Right atrium auricular region (tissue), 2 donors: ENCODE measurements around the gene DISP3. TPM values are rescaled to one million over a fixed set of nuclear protein-coding genes. Genes with fewer than 3 reads are reported as not detected.

Source experiments
- DNase-seq: peaks from one replicate; pipeline ENCODE4 v3.0.0-alpha.2; 2019; ENCODE audit warnings: low spot score
- H3K27ac ChIP-seq, 2 donors: fragments of 200-600 bp; sonication (generic); 1 replicate in 1 of 2; 2 replicates in 1 of 2; pipeline ENCODE4 v1.5.1; 2016 to 2019
- H3K27me3 ChIP-seq, 2 donors: fragments of 200-600 bp; sonication (generic); one replicate each; pipeline versions ENCODE4 v1.5.1 to v1.6.0; 2017 to 2019
- H3K36me3 ChIP-seq: fragments of 200-600 bp; sonication (generic); one replicate; pipeline ENCODE4 v1.5.1; 2016
- H3K4me1 ChIP-seq, 2 donors: fragments of 200-600 bp; sonication (generic); one replicate each; pipeline versions ENCODE4 v1.5.1 to v1.6.0; 2017 to 2019
- H3K4me3 ChIP-seq, 2 donors: fragments of 200-600 bp; sonication (generic); 1 replicate in 1 of 2; 2 replicates in 1 of 2; pipeline ENCODE4 v1.5.1; 2017 to 2019; ENCODE audit warnings: mild to moderate bottlenecking in 1 of 2, moderate library complexity in 1 of 2
- H3K9me3 ChIP-seq, 2 donors: fragments of 200-600 bp; sonication (generic); one replicate each; pipeline ENCODE4 v1.5.1; 2019
- total RNA-seq, 2 donors: library from RNA; depleted of rRNA; stranded (reverse); fragments of >200 nt; gene quantifications; one replicate each; pipeline ENCODE4 v1.1.0, GENCODE V29; 2016
- TF ChIP-seq, protein P1 (sequence below), 2 donors: fragments of 200-600 bp; sonication (generic); IDR thresholded peaks; one replicate each; pipeline ENCODE4 v1.5.1; 2019; ENCODE audit warnings: antibody characterized with exemption in 2 of 2

Gene DISP3
- total RNA-seq, 2 donors from 2014 or later: 0.16 TPM; not detected in 1

GRCh38 chr1:11569551-11569950 lies 90.6 kb downstream of the DISP3 start:
- TF ChIP-seq, protein P1, sequence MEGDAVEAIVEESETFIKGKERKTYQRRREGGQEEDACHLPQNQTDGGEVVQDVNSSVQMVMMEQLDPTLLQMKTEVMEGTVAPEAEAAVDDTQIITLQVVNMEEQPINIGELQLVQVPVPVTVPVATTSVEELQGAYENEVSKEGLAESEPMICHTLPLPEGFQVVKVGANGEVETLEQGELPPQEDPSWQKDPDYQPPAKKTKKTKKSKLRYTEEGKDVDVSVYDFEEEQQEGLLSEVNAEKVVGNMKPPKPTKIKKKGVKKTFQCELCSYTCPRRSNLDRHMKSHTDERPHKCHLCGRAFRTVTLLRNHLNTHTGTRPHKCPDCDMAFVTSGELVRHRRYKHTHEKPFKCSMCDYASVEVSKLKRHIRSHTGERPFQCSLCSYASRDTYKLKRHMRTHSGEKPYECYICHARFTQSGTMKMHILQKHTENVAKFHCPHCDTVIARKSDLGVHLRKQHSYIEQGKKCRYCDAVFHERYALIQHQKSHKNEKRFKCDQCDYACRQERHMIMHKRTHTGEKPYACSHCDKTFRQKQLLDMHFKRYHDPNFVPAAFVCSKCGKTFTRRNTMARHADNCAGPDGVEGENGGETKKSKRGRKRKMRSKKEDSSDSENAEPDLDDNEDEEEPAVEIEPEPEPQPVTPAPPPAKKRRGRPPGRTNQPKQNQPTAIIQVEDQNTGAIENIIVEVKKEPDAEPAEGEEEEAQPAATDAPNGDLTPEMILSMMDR (IDR thresholded peaks at IDR 0.05): no peak
- H3K27me3 ChIP-seq: no peaks in the 10 kb centered on the region

GRCh38 chr1:11569954-11570353 lies 91.0 kb downstream of the DISP3 start:
- Histone ChIP-seq H3K27ac (no peak overlapping the region), H3K36me3 (no peaks in the 10 kb centered on the region), H3K27me3 (no peaks in the 10 kb centered on the region), H3K4me3 (no peak overlapping the region), H3K9me3 (no peaks in the 10 kb centered on the region), H3K4me1 (no peaks in the 10 kb centered on the region)
- TF ChIP-seq, protein P1 (IDR thresholded peaks at IDR 0.05): no peak
- DNase-seq: no peak

More at GRCh38 chr1:11569551-11569950, 90.6 kb downstream of the DISP3 start:
- Histone ChIP-seq H3K9me3 (no peaks in the 10 kb centered on the region), H3K36me3 (no peaks in the 10 kb centered on the region), H3K4me1 (no peaks in the 10 kb centered on the region), H3K27ac (no peak overlapping the region), H3K4me3 (no peak overlapping the region)
- DNase-seq: no peak

- TF ChIP-seq, protein P1 (IDR thresholded peaks at IDR 0.05): no peak
- Histone ChIP-seq H3K27ac (no peak overlapping the region), H3K4me1 (no peaks in the 10 kb centered on the region), H3K36me3 (no peaks in the 10 kb centered on the region), H3K27me3 (no peaks in the 10 kb centered on the region), H3K9me3 (no peaks in the 10 kb centered on the region), H3K4me3 (no peak overlapping the region)
- no peak for DNase-seq
Observed at GRCh38 chr1:11570821-11571380, 91.9 kb downstream of the DISP3 start.

DNA sequence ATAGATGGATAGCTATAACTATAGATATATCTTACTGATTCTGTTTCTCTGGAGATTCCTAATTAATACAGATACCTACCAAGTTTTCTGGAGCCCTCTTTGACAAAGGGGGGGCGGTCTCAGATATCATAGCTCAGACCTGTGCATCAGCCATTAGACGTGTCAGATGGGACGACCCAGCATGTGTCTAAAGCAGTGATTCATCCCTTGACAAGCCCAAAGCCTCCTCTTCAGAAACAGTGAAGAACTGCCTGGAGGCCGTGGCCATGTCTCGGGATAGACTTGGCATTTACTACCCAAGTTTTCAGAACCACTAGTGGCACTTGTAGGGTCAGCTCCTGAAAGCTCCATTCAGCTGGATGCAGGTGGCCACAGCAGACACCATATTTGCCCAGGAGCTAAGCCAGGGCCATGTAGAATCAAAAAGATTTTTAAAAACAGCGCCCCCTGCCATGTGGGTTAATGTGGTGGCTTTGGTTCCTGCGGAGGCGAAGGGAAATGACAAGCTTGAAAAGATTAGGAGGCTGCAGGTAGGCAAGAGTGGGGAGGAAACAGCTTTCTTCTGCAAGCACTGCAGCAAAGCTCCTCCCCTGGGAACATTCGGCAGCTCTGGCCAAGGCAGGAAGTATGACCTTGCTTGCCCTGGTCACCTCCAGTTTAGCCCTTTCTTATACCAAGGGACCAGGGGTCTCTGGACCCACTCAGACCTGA lies 93.1 kb downstream of the DISP3 start:
- H3K27me3 ChIP-seq: no peaks in the 10 kb centered on the region

GRCh38 chr1:11573116-11573692 lies 94.2 kb downstream of the DISP3 start:
- Histone ChIP-seq H3K27me3 (no peaks in the 10 kb centered on the region), H3K36me3 (no peaks in the 10 kb centered on the region), H3K4me3 (no peak overlapping the region), H3K27ac (no peak overlapping the region), H3K4me1 (no peaks in the 10 kb centered on the region), H3K9me3 (no peaks in the 10 kb centered on the region)
- DNase-seq: no peak
- TF ChIP-seq, protein P1 (IDR thresholded peaks at IDR 0.05): no peak

More for the DNA sequence above, 93.1 kb downstream of the DISP3 start:
- no peak overlapping the region for H3K4me3 ChIP-seq
- no peak for DNase-seq
- no peaks in the 10 kb centered on the region for H3K4me1 ChIP-seq
- TF ChIP-seq, protein P1 (IDR thresholded peaks at IDR 0.05): peak in 1 of 2 donors; percentile 13
- H3K9me3 ChIP-seq: no peaks in the 10 kb centered on the region
- no peak overlapping the region for H3K27ac ChIP-seq
- no peaks in the 10 kb centered on the region for H3K36me3 ChIP-seq
